H9 (cell line): ENCODE results near the gene DOCK1. TPM values are rescaled to one million over a fixed set of nuclear protein-coding genes. Genes with fewer than 3 reads are reported as not detected.

Experiments used
- DNase-seq: peaks from one replicate; pipeline ENCODE4 v3.0.0-alpha.2; 2017
- H2AFZ ChIP-seq: one replicate; pipeline ENCODE4 v1.6.1; 2013; ENCODE audit warnings: mild to moderate bottlenecking, low read length, control low read depth, moderate library complexity
- H2AK5ac ChIP-seq: 2 replicates; pipeline ENCODE4 v1.6.1; 2013; ENCODE audit warnings: low read length, control low read depth, mixed read lengths; ENCODE audit not compliant: insufficient read length
- H2BK120ac ChIP-seq: one replicate; pipeline ENCODE4 v1.6.1; 2013; ENCODE audit warnings: low read depth, mild to moderate bottlenecking, low read length, control low read depth, inconsistent platforms; ENCODE audit not compliant: poor library complexity, severe bottlenecking
- H2BK12ac ChIP-seq: 2 replicates; pipeline ENCODE4 v1.6.1; 2013; ENCODE audit warnings: low read length, control low read depth, mixed read lengths, low read depth; ENCODE audit not compliant: insufficient read length
- H2BK15ac ChIP-seq: 2 replicates; pipeline ENCODE4 v1.6.1; 2013; ENCODE audit warnings: low read depth, low read length, control low read depth
- H2BK20ac ChIP-seq: one replicate; pipeline ENCODE4 v1.6.1; 2013; ENCODE audit warnings: low read depth, mild to moderate bottlenecking, low read length, control low read depth, inconsistent platforms; ENCODE audit not compliant: poor library complexity, severe bottlenecking
- H2BK5ac ChIP-seq: 2 replicates; pipeline ENCODE4 v1.6.1; 2013; ENCODE audit warnings: low read length, control low read depth, mixed read lengths; ENCODE audit not compliant: insufficient read length
- H3K14ac ChIP-seq: 2 replicates; pipeline ENCODE4 v1.6.1; 2013; ENCODE audit warnings: low read length, control low read depth; ENCODE audit not compliant: insufficient read depth
- H3K18ac ChIP-seq: 2 replicates; pipeline ENCODE4 v1.6.1; 2013; ENCODE audit warnings: low read depth, mild to moderate bottlenecking, mixed read lengths, low read length, control low read depth; ENCODE audit not compliant: insufficient read length
- H3K23ac ChIP-seq: 2 replicates; pipeline ENCODE4 v1.6.1; 2013; ENCODE audit warnings: low read length, control low read depth, mixed read lengths, low read depth; ENCODE audit not compliant: insufficient read length
- H3K23me2 ChIP-seq: 2 replicates; pipeline ENCODE4 v1.6.1; 2013; ENCODE audit warnings: low read depth, mild to moderate bottlenecking, mixed read lengths, low read length, control low read depth; ENCODE audit not compliant: insufficient read length, poor library complexity, severe bottlenecking
- H3K27ac ChIP-seq: 2 replicates; pipeline ENCODE4 v1.5.1; 2013; ENCODE audit warnings: low read length, control low read depth, mixed read lengths, low read depth; ENCODE audit not compliant: insufficient read length
- H3K27me3 ChIP-seq: 2 replicates; pipeline ENCODE4 v1.6.1; 2013; ENCODE audit warnings: low read length, control low read depth, inconsistent platforms; ENCODE audit not compliant: insufficient read depth
- H3K4ac ChIP-seq: 2 replicates; pipeline ENCODE4 v1.6.1; 2013; ENCODE audit warnings: low read depth, mild to moderate bottlenecking, control low read depth, inconsistent platforms, low read length, moderate library complexity
- H3K4me1 ChIP-seq: 2 replicates; pipeline ENCODE4 v1.6.1; 2013; ENCODE audit warnings: low read length, control low read depth, inconsistent platforms; ENCODE audit not compliant: insufficient read depth
- H3K4me2 ChIP-seq: 2 replicates; pipeline ENCODE4 v1.6.1; 2013; ENCODE audit warnings: low read length, control low read depth, mixed read lengths; ENCODE audit not compliant: insufficient read length, insufficient read depth
- H3K56ac ChIP-seq: 2 replicates; pipeline ENCODE4 v1.6.1; 2013; ENCODE audit warnings: low read depth, mild to moderate bottlenecking, mixed read lengths, low read length, control low read depth; ENCODE audit not compliant: insufficient read length
- H3K79me1 ChIP-seq: 2 replicates; pipeline ENCODE4 v1.6.1; 2013; ENCODE audit warnings: low read depth, mild to moderate bottlenecking, moderate library complexity, low read length, control low read depth, inconsistent platforms; ENCODE audit not compliant: insufficient read depth, poor library complexity, severe bottlenecking
- H3K79me2 ChIP-seq: 2 replicates; pipeline ENCODE4 v1.6.1; 2013; ENCODE audit warnings: low read length, control low read depth, inconsistent platforms; ENCODE audit not compliant: insufficient read depth
- H3K9ac ChIP-seq: 2 replicates; pipeline ENCODE4 v1.6.1; 2013; ENCODE audit warnings: low read length, control low read depth, mixed read lengths; ENCODE audit not compliant: insufficient read length; ENCODE audit errors: extremely low read depth
- H3K9me3 ChIP-seq: one replicate; pipeline ENCODE4 v1.6.1; 2013; ENCODE audit warnings: low read depth, low read length, inconsistent platforms; ENCODE audit not compliant: control insufficient read depth
- H3T11ph ChIP-seq: one replicate; pipeline ENCODE4 v1.6.1; 2013; ENCODE audit warnings: mild to moderate bottlenecking, low read length, control low read depth, inconsistent platforms
- H4K20me1 ChIP-seq: one replicate; pipeline ENCODE4 v1.6.1; 2013; ENCODE audit not compliant: control insufficient read depth, insufficient read length, insufficient read depth
- H4K5ac ChIP-seq: 2 replicates; pipeline ENCODE4 v1.6.1; 2013; ENCODE audit warnings: low read depth, mild to moderate bottlenecking, mixed read lengths, low read length, control low read depth; ENCODE audit not compliant: insufficient read length
- H4K8ac ChIP-seq: replicated peaks from 2 replicates; pipeline ENCODE4 v1.6.1; 2013; ENCODE audit warnings: low read length, control low read depth, mixed read lengths, low read depth; ENCODE audit not compliant: insufficient read length
- H4K91ac ChIP-seq: 2 replicates; pipeline ENCODE4 v1.6.1; 2013; ENCODE audit warnings: low read depth, mild to moderate bottlenecking, moderate library complexity, mixed read lengths, low read length, control low read depth; ENCODE audit not compliant: insufficient read length
- H3K27ac Mint-ChIP-seq, 3 experiments: 2 replicates in 2 of 3; 3 replicates in 1 of 3; pipeline ENCODE4 v1.8.0; 2020 to 2021; ENCODE audit warnings: mixed read lengths in 3 of 3, mild to moderate bottlenecking in 1 of 3, moderate library complexity in 1 of 3
- H3K27me3 Mint-ChIP-seq: 2 replicates; pipeline ENCODE4 v1.8.0; 2021; ENCODE audit warnings: low read depth, mild to moderate bottlenecking, moderate library complexity, mixed read lengths
- H3K36me3 Mint-ChIP-seq, 3 experiments: 2 replicates in 2 of 3; 3 replicates in 1 of 3; pipeline ENCODE4 v1.8.0; 2020 to 2021; ENCODE audit warnings: low read depth in 3 of 3, mixed read lengths in 3 of 3; ENCODE audit not compliant: insufficient read depth in 1 of 3
- H3K4me1 Mint-ChIP-seq, 2 experiments: 2 replicates each; pipeline ENCODE4 v1.8.0; 2020; ENCODE audit warnings: mixed read lengths in 2 of 2
- H3K4me3 Mint-ChIP-seq, 2 experiments: 2 replicates in 1 of 2; 3 replicates in 1 of 2; pipeline ENCODE4 v1.8.0; 2020 to 2021; ENCODE audit warnings: mild to moderate bottlenecking in 2 of 2, mixed read lengths in 2 of 2, moderate library complexity in 1 of 2
- H3K9me3 Mint-ChIP-seq, 2 experiments: 2 replicates in 1 of 2; 3 replicates in 1 of 2; pipeline ENCODE4 v1.8.0; 2020; ENCODE audit warnings: mild to moderate bottlenecking in 2 of 2, mixed read lengths in 2 of 2, moderate library complexity in 1 of 2
- WGBS: extraction: QIAGEN DNeasy Blood & Tissue Kit; methylation state at CpG from one replicate; pipeline ENCODE4 v1.1.7; 2013; ENCODE audit warnings: missing lambda C conversion rate, low lambda C conversion rate, mixed read lengths; ENCODE audit not compliant: insufficient read length; ENCODE audit errors: extremely low coverage; 5-methylcytosine and 5-hydroxymethylcytosine counted together
- total RNA-seq: library from RNA; stranded (reverse); gene quantifications from 2 replicates; pipeline ENCODE4 v1.2.1, GENCODE V29; 2021
- TF ChIP-seq, protein P1 (sequence below): fragments of 200-600 bp; sonication (generic); conservative IDR thresholded peaks from 3 replicates; pipeline ENCODE4 v1.8.0; 2021; ENCODE audit warnings: antibody characterized with exemption, mild to moderate bottlenecking

DOCK1 gene
- total RNA-seq, 1 experiment from 2014 or later: 57.0 TPM

DNA sequence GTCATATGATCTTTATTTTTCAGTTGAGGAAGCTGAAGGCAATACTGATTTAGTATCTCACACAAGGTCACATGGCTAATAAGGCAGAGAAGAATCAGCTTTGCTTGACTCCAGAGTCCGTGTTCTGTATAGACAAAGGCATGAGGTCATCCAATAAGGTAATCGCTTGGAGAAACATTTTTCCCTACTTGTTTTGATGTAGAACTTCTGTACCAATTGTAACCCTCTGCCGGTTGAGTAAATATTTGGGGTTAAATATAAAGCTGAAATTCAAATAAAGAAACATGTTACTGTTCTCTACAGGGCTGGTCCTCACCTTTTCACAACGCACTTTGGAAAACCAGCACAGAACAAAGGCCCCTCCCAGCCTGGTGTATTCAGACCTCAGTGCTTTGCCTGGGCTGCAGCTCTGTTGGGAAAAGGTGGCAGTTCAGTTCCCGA, 374.1 kb downstream of the DOCK1 start:
- H3K4me1 Mint-ChIP-seq: peaks cover 32 to 42% of the 10 kb centered on the region in 2 experiments
- H3K4ac ChIP-seq: no peak overlapping the region
- no peak overlapping the region for H3K4me3 Mint-ChIP-seq
- no peaks in the 10 kb centered on the region for H3K79me2 ChIP-seq
- H3K14ac ChIP-seq: no peak overlapping the region
- no peak overlapping the region for H3K56ac ChIP-seq
- no peak overlapping the region for H3K4me2 ChIP-seq
- no peak overlapping the region for H3T11ph ChIP-seq
- H3K79me1 ChIP-seq: no peaks in the 10 kb centered on the region
- DNase-seq: no peak
- H2BK120ac ChIP-seq: no peak overlapping the region
- H3K27ac ChIP-seq: no peak overlapping the region
- H3K27me3 ChIP-seq: no peaks in the 10 kb centered on the region
- H2BK15ac ChIP-seq: no peak overlapping the region
- H2BK5ac ChIP-seq: no peak overlapping the region
- H2BK12ac ChIP-seq: no peak overlapping the region
- H2BK20ac ChIP-seq: no peak overlapping the region
- H3K18ac ChIP-seq: no peak overlapping the region
- no peak overlapping the region for H3K23ac ChIP-seq
- no peak overlapping the region for H2AK5ac ChIP-seq
- TF ChIP-seq, protein P1, sequence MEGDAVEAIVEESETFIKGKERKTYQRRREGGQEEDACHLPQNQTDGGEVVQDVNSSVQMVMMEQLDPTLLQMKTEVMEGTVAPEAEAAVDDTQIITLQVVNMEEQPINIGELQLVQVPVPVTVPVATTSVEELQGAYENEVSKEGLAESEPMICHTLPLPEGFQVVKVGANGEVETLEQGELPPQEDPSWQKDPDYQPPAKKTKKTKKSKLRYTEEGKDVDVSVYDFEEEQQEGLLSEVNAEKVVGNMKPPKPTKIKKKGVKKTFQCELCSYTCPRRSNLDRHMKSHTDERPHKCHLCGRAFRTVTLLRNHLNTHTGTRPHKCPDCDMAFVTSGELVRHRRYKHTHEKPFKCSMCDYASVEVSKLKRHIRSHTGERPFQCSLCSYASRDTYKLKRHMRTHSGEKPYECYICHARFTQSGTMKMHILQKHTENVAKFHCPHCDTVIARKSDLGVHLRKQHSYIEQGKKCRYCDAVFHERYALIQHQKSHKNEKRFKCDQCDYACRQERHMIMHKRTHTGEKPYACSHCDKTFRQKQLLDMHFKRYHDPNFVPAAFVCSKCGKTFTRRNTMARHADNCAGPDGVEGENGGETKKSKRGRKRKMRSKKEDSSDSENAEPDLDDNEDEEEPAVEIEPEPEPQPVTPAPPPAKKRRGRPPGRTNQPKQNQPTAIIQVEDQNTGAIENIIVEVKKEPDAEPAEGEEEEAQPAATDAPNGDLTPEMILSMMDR: no peak
- peaks cover 13 to 15% of the 10 kb centered on the region in 2 experiments for H3K9me3 Mint-ChIP-seq
- peaks cover 12 to 25% (median 23%) of the 10 kb centered on the region in 3 experiments for H3K36me3 Mint-ChIP-seq
- no CpG with 5 or more reads among the region's 5 CpGs for WGBS
- H2AFZ ChIP-seq: no peak overlapping the region
- H3K23me2 ChIP-seq: no peaks in the 10 kb centered on the region
- no peak overlapping the region for H4K91ac ChIP-seq
- H3K27me3 Mint-ChIP-seq: no peaks in the 10 kb centered on the region
- H3K4me1 ChIP-seq: no peaks in the 10 kb centered on the region; the same call in 1 of the 2 replicates
- no peak overlapping the region for H3K9ac ChIP-seq
- no peak overlapping the region for H4K8ac ChIP-seq
- H3K27ac Mint-ChIP-seq: no peak overlapping the region
- H4K5ac ChIP-seq: no peak overlapping the region
- no peaks in the 10 kb centered on the region for H3K9me3 ChIP-seq
- H4K20me1 ChIP-seq: no peaks in the 10 kb centered on the region
